ENCODE results near the gene CBFA2T2.

CBFA2T2 gene

GRCh38 chr20:33584976-33585375, 95.1 kb downstream of the CBFA2T2 start:
- DNase-seq: no peak

GRCh38 chr20:33585413-33585812, 95.5 kb downstream of the CBFA2T2 start:
- no peak for DNase-seq

GRCh38 chr20:33589059-33589458, 99.2 kb downstream of the CBFA2T2 start:
- no peak for DNase-seq

- DNase-seq: peak; percentile 42
Observed at GRCh38 chr20:33591901-33592300, 102.0 kb downstream of the CBFA2T2 start.

GRCh38 chr20:33594743-33595142, 104.8 kb downstream of the CBFA2T2 start:
- DNase-seq: no peak

GRCh38 chr20:33600414-33600813, 110.5 kb downstream of the CBFA2T2 start:
- DNase-seq: no peak

- no peak for DNase-seq
Observed at GRCh38 chr20:33600981-33601380, 111.1 kb downstream of the CBFA2T2 start.

- DNase-seq: no peak
Observed at GRCh38 chr20:33601861-33602260, 112.0 kb downstream of the CBFA2T2 start.

GRCh38 chr20:33602826-33603590, 113.1 kb downstream of the CBFA2T2 start:
- no peak for DNase-seq

GRCh38 chr20:33604084-33604990, 114.4 kb downstream of the CBFA2T2 start:
- DNase-seq: no peak

- no peak for DNase-seq
Observed at GRCh38 chr20:33604991-33605370, 115.1 kb downstream of the CBFA2T2 start.

GRCh38 chr20:33606118-33606771, 116.3 kb downstream of the CBFA2T2 start:
- DNase-seq: no peak

GRCh38 chr20:33609504-33609903, 119.6 kb downstream of the CBFA2T2 start:
- DNase-seq: no peak

GRCh38 chr20:33611106-33611505, 121.2 kb downstream of the CBFA2T2 start:
- DNase-seq: no peak

- DNase-seq: no peak
Observed at GRCh38 chr20:33612001-33612400, 122.1 kb downstream of the CBFA2T2 start.

- DNase-seq: no peak
Observed at GRCh38 chr20:33621717-33622400, 132.0 kb downstream of the CBFA2T2 start.

GRCh38 chr20:33622705-33623365, 132.9 kb downstream of the CBFA2T2 start:
- no peak for DNase-seq

- no peak for DNase-seq
Observed at GRCh38 chr20:33624399-33624798, 134.5 kb downstream of the CBFA2T2 start.

- no peak for DNase-seq
Observed at GRCh38 chr20:33626190-33626589, 136.3 kb downstream of the CBFA2T2 start.

GRCh38 chr20:33627577-33628216, 137.8 kb downstream of the CBFA2T2 start:
- no peak for DNase-seq

GRCh38 chr20:33629533-33629932, 139.6 kb downstream of the CBFA2T2 start:
- DNase-seq: no peak

GRCh38 chr20:33629979-33630378, 140.1 kb downstream of the CBFA2T2 start:
- DNase-seq: no peak

All from activated T-cell treated with anti-CD3 and anti-CD28 coated beads for 4 hours (primary cell).